Cardiac fibroblast (primary cell): ENCODE measurements around the gene GRIA4.
"Not testable (repeated sequence)": the region's sequence is repeated elsewhere in the genome, so short reads cannot be mapped to it uniquely, and the experiment has no call there.

Experiments
- DNase-seq, 2 donors: peaks; one replicate each; pipeline versions ENCODE4 v3.0.0 to v3.0.0-alpha.2; 2010; ENCODE audit warnings: low read depth in 2 of 2
- H3K4me3 ChIP-seq, 2 donors: replicated peaks in 1 of 2; 1 replicate in 1 of 2; 2 replicates in 1 of 2; pipeline ENCODE4 v1.5.1; 2011; ENCODE audit warnings: low read depth in 2 of 2, low read length in 2 of 2, mild to moderate bottlenecking in 2 of 2, moderate library complexity in 1 of 2
- CTCF ChIP-seq: IDR thresholded peaks from one replicate; pipeline ENCODE4 v1.5.1; 2011; ENCODE audit warnings: low read depth, mild to moderate bottlenecking, low read length, inconsistent platforms

The GRIA4 gene

GRCh38 chr11:105741488-105742020 lies 131.7 kb downstream of the GRIA4 start:
- no peak for TF ChIP-seq CTCF
- DNase-seq = no peak
- H3K4me3 ChIP-seq = no peak overlapping the region

- no peak for DNase-seq
- TF ChIP-seq CTCF = no peak
- H3K4me3 ChIP-seq = no peak overlapping the region
Observed at GRCh38 chr11:105754260-105754659, 144.4 kb downstream of the GRIA4 start.

- no peak for TF ChIP-seq CTCF
- H3K4me3 ChIP-seq = no peak overlapping the region
- DNase-seq = no peak
Observed at GRCh38 chr11:105754716-105755115, 144.8 kb downstream of the GRIA4 start.

GRCh38 chr11:105757107-105757506 lies 147.2 kb downstream of the GRIA4 start:
- no peak overlapping the region for H3K4me3 ChIP-seq
- no peak for DNase-seq
- TF ChIP-seq CTCF = no peak

- DNase-seq = no peak
- TF ChIP-seq CTCF = no peak
- H3K4me3 ChIP-seq = no peak overlapping the region
Observed at GRCh38 chr11:105763594-105763993, 153.7 kb downstream of the GRIA4 start.

- no peak for TF ChIP-seq CTCF
- DNase-seq = no peak
Observed at GRCh38 chr11:105767931-105768330, 158.1 kb downstream of the GRIA4 start.

GRCh38 chr11:105769627-105770026 lies 159.8 kb downstream of the GRIA4 start:
- no peak for DNase-seq
- H3K4me3 ChIP-seq = no peak overlapping the region
- no peak for TF ChIP-seq CTCF

More at GRCh38 chr11:105767931-105768330, 158.1 kb downstream of the GRIA4 start:
- H3K4me3 ChIP-seq = no peak overlapping the region

- H3K4me3 ChIP-seq, DNase-seq: not testable (repeated sequence)
Observed at GRCh38 chr11:105773452-105773851, 163.6 kb downstream of the GRIA4 start.
